HepG2 (cell line): ENCODE results near the gene ITGAV. TPM values are rescaled to one million over a fixed set of nuclear protein-coding genes. Genes with fewer than 3 reads are reported as not detected.

Source experiments
- ATAC-seq: fragments of 200-7000 bp; cut with Tn5 transposase; 3 replicates; pipeline ENCODE4 v1.9.1; 2020; ENCODE audit warnings: mild to moderate bottlenecking, moderate library complexity
- BruUV-seq: library from RNA; stranded (reverse); fragments of 400-500 nt; replicated peaks from 2 replicates; lab custom pipeline; 2021; lab: Mats Ljungman, UMichigan
- CTCF ChIA-PET: fragments of 300-600 bp; formaldehyde crosslinking; extraction: SDS; loops from one replicate; lab custom pipeline; 2021; ENCODE audit warnings: low total read pairs, inconsistent platforms, low intra/inter-chr PET ratio; lab: Yijun Ruan, JAX
- POLR2A ChIA-PET: fragments of 350-600 bp; sonication (Branson Sonifier 250); formaldehyde crosslinking; loops from one replicate; lab custom pipeline; 2020; ENCODE audit warnings: antibody characterized with exemption, inconsistent platforms; lab: Yijun Ruan, JAX
- DNase-seq: peaks from one replicate; pipeline ENCODE4 v3.0.0-alpha.2; 2015; ENCODE audit warnings: low spot score
- FAIRE-seq: peaks from 3 replicates; lab custom pipeline; 2011; peaks lifted over from hg19 to GRCh38; lab: Jason Lieb, UNC
- H2AFZ ChIP-seq: one replicate; pipeline ENCODE4 v1.6.1; 2011; ENCODE audit warnings: low read length, inconsistent platforms
- H3K27ac ChIP-seq: fragments of 300-600 bp; 3 replicates; pipeline ENCODE4 v1.8.0; 2011; ENCODE audit warnings: mixed run types, mild to moderate bottlenecking, mixed read lengths, low read length, inconsistent platforms; ENCODE audit not compliant: insufficient read depth; ENCODE audit errors: extremely low read length
- H3K27me3 ChIP-seq, 2 experiments: fragments of 200-600 bp in 1 of 2; 2 replicates in 1 of 2; 3 replicates in 1 of 2; pipeline versions ENCODE4 v1.6.0 to v1.8.0; 2011; ENCODE audit warnings: low read length in 2 of 2, mild to moderate bottlenecking in 2 of 2, moderate library complexity in 2 of 2, inconsistent platforms in 1 of 2; ENCODE audit not compliant: insufficient read depth in 2 of 2, control insufficient read depth in 1 of 2
- H3K36me3 ChIP-seq, 2 experiments: fragments of 200-600 bp in 1 of 2; replicated peaks in 1 of 2; 2 replicates in 1 of 2; 3 replicates in 1 of 2; pipeline versions ENCODE4 v1.5.1 to v1.8.0; 2011; ENCODE audit warnings: low read length in 2 of 2, inconsistent platforms in 1 of 2; ENCODE audit not compliant: insufficient read depth in 2 of 2, control insufficient read depth in 1 of 2
- H3K4me1 ChIP-seq: 2 replicates; pipeline ENCODE4 v1.5.1; 2012; ENCODE audit warnings: low read length, inconsistent platforms; ENCODE audit not compliant: insufficient read depth
- H3K4me2 ChIP-seq: 2 replicates; pipeline ENCODE4 v1.6.0; 2011; ENCODE audit warnings: low read depth, low read length, inconsistent platforms
- H3K4me3 ChIP-seq, 3 experiments: fragments of 200-600 bp in 1 of 3; sonication (generic), shearing (Covaris generic) in 1 of 3; replicated peaks in 1 of 3; 2 replicates each; pipeline ENCODE4 v1.5.1; 2011 to 2016; ENCODE audit warnings: low read length in 3 of 3, inconsistent platforms in 2 of 3, low read depth in 2 of 3, mild to moderate bottlenecking in 2 of 3, control low read depth in 1 of 3, mixed read lengths in 1 of 3; ENCODE audit not compliant: insufficient read depth in 1 of 3
- H3K79me2 ChIP-seq: one replicate; pipeline ENCODE4 v1.6.1; 2011; ENCODE audit warnings: low read length, inconsistent platforms; ENCODE audit not compliant: insufficient read depth
- H3K9ac ChIP-seq: 2 replicates; pipeline ENCODE4 v1.6.0; 2011; ENCODE audit warnings: mild to moderate bottlenecking, low read depth, low read length, inconsistent platforms; ENCODE audit not compliant: insufficient read depth
- H3K9me3 ChIP-seq: 2 replicates; pipeline ENCODE4 v1.5.1; 2012; ENCODE audit warnings: mild to moderate bottlenecking, low read length
- H4K20me1 ChIP-seq: 2 replicates; pipeline ENCODE4 v1.6.0; 2011; ENCODE audit warnings: inconsistent platforms, mild to moderate bottlenecking, low read length, moderate library complexity; ENCODE audit not compliant: insufficient read depth
- BCL6 ChIP-seq: IDR thresholded peaks from 2 replicates; pipeline ENCODE4 v1.6.1; 2016; ENCODE audit warnings: missing genetic modification reagents, missing compliant biosample characterization
- FOXA3 ChIP-seq: IDR thresholded peaks from 2 replicates; pipeline ENCODE4 v1.6.1; 2016; ENCODE audit warnings: missing genetic modification reagents, missing compliant biosample characterization
- HHEX ChIP-seq: IDR thresholded peaks from 2 replicates; pipeline ENCODE4 v1.6.1; 2016; ENCODE audit warnings: control low read depth
- KLF16 ChIP-seq, 2 experiments: sonication (generic) in 1 of 2; formaldehyde crosslinking in 1 of 2; IDR thresholded peaks; 2 replicates each; pipeline versions ENCODE4 v1.6.1 to v1.8.0; 2016 to 2023; ENCODE audit warnings: missing genetic modification reagents in 2 of 2, missing compliant biosample characterization in 1 of 2
- MBNL3 ChIP-seq: fragments of 250-450 bp; sonication (Bioruptor Pico); conservative IDR thresholded peaks from 2 replicates; pipeline ENCODE4 v1.8.0; 2022; ENCODE audit warnings: mild to moderate bottlenecking, inconsistent platforms
- NFKB2 ChIP-seq: sonication (generic); formaldehyde crosslinking; IDR thresholded peaks from 2 replicates; pipeline ENCODE4 v1.4.0; 2020; ENCODE audit warnings: missing genetic modification reagents, borderline replicate concordance
- NFKBIZ ChIP-seq: IDR thresholded peaks from 2 replicates; pipeline ENCODE4 v1.6.1; 2018; ENCODE audit warnings: missing genetic modification reagents, missing compliant biosample characterization
- RAD51 ChIP-seq: fragments of 450-650 bp; IDR thresholded peaks from 2 replicates; pipeline ENCODE4 v1.6.1; 2016; ENCODE audit warnings: borderline replicate concordance
- SSRP1 ChIP-seq: IDR thresholded peaks from 2 replicates; pipeline ENCODE4 v1.6.1; 2016; ENCODE audit warnings: control low read depth
- TEAD3 ChIP-seq: optimal IDR thresholded peaks from 2 replicates; pipeline ENCODE3; 2016; ENCODE audit warnings: borderline replicate concordance
- XBP1 ChIP-seq: sonication (generic); formaldehyde crosslinking; IDR thresholded peaks from 2 replicates; pipeline ENCODE4 v1.5.0; 2020; ENCODE audit warnings: missing genetic modification reagents
- WGBS: methylation state at CpG from one replicate; pipeline ENCODE4 v1.1.6; 2017; ENCODE audit warnings: low lambda C conversion rate; 5-methylcytosine and 5-hydroxymethylcytosine counted together
- in situ Hi-C: cut with HindIII; loops from 2 replicates; pipeline ENCODE4 v1.10.0; 2017; ENCODE audit warnings: low pct_unique_long_range_greater_than_20kb; ENCODE audit not compliant: extremely low pct_ligation_motif_present
- intact Hi-C: fragments of 100-400 bp; cut with micrococcal nuclease; formaldehyde crosslinking; loops from one replicate; pipeline ENCODE4 v1.10.0; 2022; ENCODE audit not compliant: unreplicated experiment
- polyA plus RNA-seq, 8 experiments: library from polyadenylated mRNA; depleted of rRNA in 3 of 8; stranded (reverse) in 7 of 8; unstranded in 1 of 8; fragments of >200 nt; fragmentation: Illumina TruSeq in 4 of 8; extraction: Trizol in 4 of 8; gene quantifications; 2 replicates each; pipeline versions ENCODE4 v1.2.1 to v1.2.3, GENCODE V29; 2011 to 2016; ENCODE audit warnings: low read depth in 4 of 8, missing spikeins in 1 of 8, mixed read lengths in 1 of 8; ENCODE audit not compliant: insufficient read depth in 1 of 8
- total RNA-seq, 5 experiments: library from RNA; depleted of rRNA; stranded (reverse); fragments of >200 nt; fragmentation: Illumina TruSeq; extraction: Trizol; gene quantifications; 2 replicates each; pipeline ENCODE4 v1.2.3, GENCODE V29; 2016; ENCODE audit warnings: low read depth in 1 of 5
- TF ChIP-seq, protein P1 (sequence below): sonication (generic); formaldehyde crosslinking; IDR thresholded peaks from 2 replicates; pipeline ENCODE4 v1.5.0; 2020; ENCODE audit warnings: mild to moderate bottlenecking, missing genetic modification reagents
- TF ChIP-seq, protein P2 (sequence below): sonication (generic); formaldehyde crosslinking; IDR thresholded peaks from 2 replicates; pipeline ENCODE4 v1.8.1; 2023; ENCODE audit warnings: mild to moderate bottlenecking, missing genetic modification reagents
- TF ChIP-seq, protein P3 (sequence below): sonication (generic); formaldehyde crosslinking; IDR thresholded peaks from 2 replicates; pipeline ENCODE4 v1.5.1; 2020; ENCODE audit warnings: mild to moderate bottlenecking, missing genetic modification reagents, moderate library complexity

The ITGAV gene
- total and polyA plus RNA-seq, 2 of the 13 experiments (the other 11 are each of a cell fraction or from before 2014, with no cell fraction given) = 59.1 to 60.4 TPM

GRCh38 chr2:186687807-186688211 lies 98.0 kb downstream of the ITGAV start:
- Histone ChIP-seq H3K27me3 (peaks cover 0 to 9% of the 10 kb centered on the region in 2 experiments; a peak in 2 of 5 replicates), H3K9me3 (no peaks in the 10 kb centered on the region), H2AFZ (no peak overlapping the region), H3K4me1 (no peaks in the 10 kb centered on the region), H3K4me2 (no peak overlapping the region), H3K79me2 (no peaks in the 10 kb centered on the region), H4K20me1 (no peaks in the 10 kb centered on the region), H3K9ac (no peak overlapping the region), H3K27ac (no peak overlapping the region), H3K36me3 (no peaks in the 10 kb centered on the region), H3K4me3 (no peak overlapping the region)
- in situ Hi-C loops = no loop called here
- no peak for ATAC-seq
- POLR2A ChIA-PET = no interaction called here
- BruUV-seq = no TSS peak
- CTCF ChIA-PET = no interaction called here
- TF ChIP-seq MBNL3 (CRISPR knock-in tag) = no peak
- TF ChIP-seq KLF16 (CRISPR knock-in tag; IDR thresholded peaks at IDR 0.05) = no peak
- TF ChIP-seq, protein P1, sequence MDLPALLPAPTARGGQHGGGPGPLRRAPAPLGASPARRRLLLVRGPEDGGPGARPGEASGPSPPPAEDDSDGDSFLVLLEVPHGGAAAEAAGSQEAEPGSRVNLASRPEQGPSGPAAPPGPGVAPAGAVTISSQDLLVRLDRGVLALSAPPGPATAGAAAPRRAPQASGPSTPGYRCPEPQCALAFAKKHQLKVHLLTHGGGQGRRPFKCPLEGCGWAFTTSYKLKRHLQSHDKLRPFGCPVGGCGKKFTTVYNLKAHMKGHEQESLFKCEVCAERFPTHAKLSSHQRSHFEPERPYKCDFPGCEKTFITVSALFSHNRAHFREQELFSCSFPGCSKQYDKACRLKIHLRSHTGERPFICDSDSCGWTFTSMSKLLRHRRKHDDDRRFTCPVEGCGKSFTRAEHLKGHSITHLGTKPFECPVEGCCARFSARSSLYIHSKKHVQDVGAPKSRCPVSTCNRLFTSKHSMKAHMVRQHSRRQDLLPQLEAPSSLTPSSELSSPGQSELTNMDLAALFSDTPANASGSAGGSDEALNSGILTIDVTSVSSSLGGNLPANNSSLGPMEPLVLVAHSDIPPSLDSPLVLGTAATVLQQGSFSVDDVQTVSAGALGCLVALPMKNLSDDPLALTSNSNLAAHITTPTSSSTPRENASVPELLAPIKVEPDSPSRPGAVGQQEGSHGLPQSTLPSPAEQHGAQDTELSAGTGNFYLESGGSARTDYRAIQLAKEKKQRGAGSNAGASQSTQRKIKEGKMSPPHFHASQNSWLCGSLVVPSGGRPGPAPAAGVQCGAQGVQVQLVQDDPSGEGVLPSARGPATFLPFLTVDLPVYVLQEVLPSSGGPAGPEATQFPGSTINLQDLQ (CRISPR knock-in tag) = no peak
- no peak for TF ChIP-seq XBP1 (CRISPR knock-in tag)
- intact Hi-C loops = no loop called here
- DNase-seq = no peak
- no peak for FAIRE-seq
- under 1% methylated on average over 2 of the region's 2 CpGs for WGBS

- H3K9me3 ChIP-seq = no peaks in the 10 kb centered on the region
- no peak overlapping the region for H3K27ac ChIP-seq
- no peaks in the 10 kb centered on the region for H4K20me1 ChIP-seq
- DNase-seq = no peak
- POLR2A ChIA-PET = no interaction called here
- peaks cover 5% of the 10 kb centered on the region; the same call in 1 of the 2 replicates for H3K4me1 ChIP-seq
- H3K36me3 ChIP-seq = no peaks in the 10 kb centered on the region
- no peak overlapping the region for H3K9ac ChIP-seq
- no TSS peak for BruUV-seq
- peak; percentile 27; the same call in 1 of the 3 replicates for ATAC-seq
- intact Hi-C loops (no loop called here), in situ Hi-C loops (no loop called here)
- whole genome bisulfite sequencing = 35% methylated on average over 3 of the region's 3 CpGs
- no peaks in the 10 kb centered on the region for H3K79me2 ChIP-seq
- H3K4me3 ChIP-seq = no peak overlapping the region
- H3K27me3 ChIP-seq = peaks cover 2 to 19% of the 10 kb centered on the region in 2 experiments; a peak in 3 of 5 replicates
- FAIRE-seq = no peak
- CTCF ChIA-PET = no interaction called here
- H2AFZ ChIP-seq = no peak overlapping the region
- H3K4me2 ChIP-seq = no peak overlapping the region
- TF ChIP-seq NFKBIZ (CRISPR knock-in tag) = no peak
- TF ChIP-seq HHEX (CRISPR knock-in tag) = peak; percentile 63; the same call in 1 of the 2 replicates
- TF ChIP-seq, protein P2, sequence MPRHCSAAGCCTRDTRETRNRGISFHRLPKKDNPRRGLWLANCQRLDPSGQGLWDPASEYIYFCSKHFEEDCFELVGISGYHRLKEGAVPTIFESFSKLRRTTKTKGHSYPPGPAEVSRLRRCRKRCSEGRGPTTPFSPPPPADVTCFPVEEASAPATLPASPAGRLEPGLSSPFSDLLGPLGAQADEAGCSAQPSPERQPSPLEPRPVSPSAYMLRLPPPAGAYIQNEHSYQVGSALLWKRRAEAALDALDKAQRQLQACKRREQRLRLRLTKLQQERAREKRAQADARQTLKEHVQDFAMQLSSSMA (CRISPR knock-in tag) = no peak
- TF ChIP-seq TEAD3 = no peak
- TF ChIP-seq NFKB2 = no peak
- TF ChIP-seq, protein P3, sequence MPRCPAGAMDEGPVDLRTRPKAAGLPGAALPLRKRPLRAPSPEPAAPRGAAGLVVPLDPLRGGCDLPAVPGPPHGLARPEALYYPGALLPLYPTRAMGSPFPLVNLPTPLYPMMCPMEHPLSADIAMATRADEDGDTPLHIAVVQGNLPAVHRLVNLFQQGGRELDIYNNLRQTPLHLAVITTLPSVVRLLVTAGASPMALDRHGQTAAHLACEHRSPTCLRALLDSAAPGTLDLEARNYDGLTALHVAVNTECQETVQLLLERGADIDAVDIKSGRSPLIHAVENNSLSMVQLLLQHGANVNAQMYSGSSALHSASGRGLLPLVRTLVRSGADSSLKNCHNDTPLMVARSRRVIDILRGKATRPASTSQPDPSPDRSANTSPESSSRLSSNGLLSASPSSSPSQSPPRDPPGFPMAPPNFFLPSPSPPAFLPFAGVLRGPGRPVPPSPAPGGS = no peak
- TF ChIP-seq RAD51 = no peak
- peak; percentile 49 for TF ChIP-seq FOXA3 (CRISPR knock-in tag)
- TF ChIP-seq SSRP1 (CRISPR knock-in tag) = no peak
- TF ChIP-seq BCL6 = 0 out of 2 replicates have a peak, but pooled peaks have one; percentile 8
These were observed 99.0 kb downstream of the ITGAV start for GRCh38 chr2:186688813-186689212.
